SU-DHL-6 (cell line): ENCODE results near the gene RELA.

Source experiments
- H2AFZ ChIP-seq: fragments of 200-600 bp; sonication (generic); 2 replicates; pipeline ENCODE4 v1.6.1; 2014; ENCODE audit warnings: low read depth, mild to moderate bottlenecking, moderate library complexity, mixed read lengths, antibody characterized with exemption, low read length; ENCODE audit not compliant: severe bottlenecking
- H3F3A ChIP-seq: fragments of 200-600 bp; shearing (Covaris generic); 2 replicates; pipeline ENCODE4 v1.6.0; 2016; ENCODE audit warnings: antibody characterized with exemption, mild to moderate bottlenecking; ENCODE audit not compliant: insufficient read depth
- H3K27ac ChIP-seq: fragments of 200-600 bp; sonication (generic); 2 replicates; pipeline ENCODE4 v1.5.1; 2016; ENCODE audit warnings: low read depth, mild to moderate bottlenecking, low read length, moderate library complexity, mixed read lengths
- H3K27me3 ChIP-seq: fragments of 200-600 bp; sonication (generic), shearing (Covaris generic); 2 replicates; pipeline ENCODE4 v1.6.0; 2014; ENCODE audit warnings: mild to moderate bottlenecking, low read length
- H3K36me3 ChIP-seq: fragments of 200-600 bp; sonication (generic); 2 replicates; pipeline ENCODE4 v1.6.1; 2014; ENCODE audit warnings: mild to moderate bottlenecking, low read length, mixed read lengths
- H3K4me2 ChIP-seq: fragments of 300-600, 200-600 bp; shearing (Covaris generic), sonication (generic); 2 replicates; pipeline ENCODE4 v1.6.0; 2014; ENCODE audit warnings: low read length, low read depth, mild to moderate bottlenecking; ENCODE audit not compliant: poor library complexity, severe bottlenecking
- H3K4me3 ChIP-seq: fragments of 200-600 bp; sonication (generic); 2 replicates; pipeline ENCODE4 v1.5.1; 2014; ENCODE audit warnings: antibody characterized with exemption, low read length, mild to moderate bottlenecking, mixed read lengths; ENCODE audit not compliant: insufficient read depth, poor library complexity, severe bottlenecking
- H3K79me2 ChIP-seq: fragments of 200-600 bp; sonication (generic); 2 replicates; pipeline ENCODE4 v1.6.1; 2014; ENCODE audit warnings: mild to moderate bottlenecking, low read length, moderate library complexity; ENCODE audit not compliant: insufficient read depth
- H3K9ac ChIP-seq: fragments of 200-600 bp; sonication (generic); 2 replicates; pipeline ENCODE4 v1.7.0; 2014; ENCODE audit warnings: mild to moderate bottlenecking, low read length
- H3K9me2 ChIP-seq: fragments of 200-600 bp; sonication (generic); replicated peaks from 2 replicates; pipeline ENCODE4 v1.6.1; 2014; ENCODE audit warnings: low read length; ENCODE audit not compliant: insufficient read depth
- H3K9me3 ChIP-seq: fragments of 200-600 bp; sonication (generic); 2 replicates; pipeline ENCODE4 v1.6.1; 2014; ENCODE audit warnings: low read length, mixed read lengths; ENCODE audit not compliant: insufficient read depth
- H4K20me1 ChIP-seq: fragments of 200-600 bp; sonication (generic); 2 replicates; pipeline ENCODE4 v1.6.1; 2014; ENCODE audit warnings: low read depth, mild to moderate bottlenecking, antibody characterized with exemption, low read length, moderate library complexity, mixed read lengths
- EZH2phosphoT487 ChIP-seq: fragments of 200-600 bp; sonication (generic), shearing (Covaris generic); conservative IDR thresholded peaks from 2 replicates; pipeline ENCODE4 v1.6.1; 2018; ENCODE audit warnings: mild to moderate bottlenecking, antibody characterized with exemption, low read length, moderate library complexity, mixed read lengths
- TF ChIP-seq, protein P1 (sequence below): fragments of 200-600 bp; sonication (generic); IDR thresholded peaks from one replicate; pipeline ENCODE4 v1.5.1; 2017; ENCODE audit warnings: antibody characterized with exemption, mild to moderate bottlenecking, low read length, moderate library complexity; ENCODE audit not compliant: insufficient read depth, poor library complexity, severe bottlenecking

RELA gene

DNA sequence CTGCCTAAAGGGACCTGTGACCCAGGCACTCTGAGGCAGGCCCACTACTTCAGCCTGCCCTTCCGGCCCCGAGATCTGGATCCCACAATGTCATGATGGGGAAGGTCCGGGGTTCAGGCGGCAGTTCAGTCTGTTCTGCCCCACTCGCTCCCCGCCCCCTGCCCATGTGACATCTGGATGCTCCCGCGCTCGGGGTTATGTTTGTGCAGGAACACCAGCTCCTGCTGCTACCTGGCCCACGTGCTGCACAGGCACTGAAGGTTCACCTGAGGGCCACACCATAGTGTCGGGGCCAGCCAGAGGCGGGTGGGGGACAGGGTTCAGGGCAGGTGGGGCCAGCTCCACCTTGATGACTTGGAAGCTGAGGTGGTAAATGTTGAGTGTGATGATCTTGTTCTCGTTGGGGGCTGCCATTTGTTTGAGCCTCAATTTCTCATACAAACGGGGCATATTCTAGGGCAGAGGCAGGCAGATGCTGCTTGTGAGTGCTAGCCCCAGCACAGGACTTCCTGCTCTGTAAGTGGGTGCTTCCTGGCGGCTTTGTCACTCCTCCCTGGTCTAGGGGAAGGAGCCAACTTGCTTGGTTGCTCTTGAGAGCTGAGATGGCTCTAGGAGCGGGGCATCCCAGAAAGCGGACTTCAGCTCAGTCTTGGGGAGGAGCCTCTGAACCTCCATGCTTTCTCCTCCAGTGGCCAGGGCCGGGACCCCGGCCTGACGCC lies 29.2 kb downstream of the RELA start:
- H3K36me3 ChIP-seq: no peaks in the 10 kb centered on the region
- H3K27me3 ChIP-seq: no peaks in the 10 kb centered on the region
- H2AFZ ChIP-seq: no peak overlapping the region
- no peak overlapping the region for H3K4me2 ChIP-seq
- no peak overlapping the region for H3K4me3 ChIP-seq
- H3K27ac ChIP-seq: no peak overlapping the region
- H3F3A ChIP-seq: peaks cover 9% of the 10 kb centered on the region
- H3K79me2 ChIP-seq: no peaks in the 10 kb centered on the region
- no peaks in the 10 kb centered on the region for H3K9me3 ChIP-seq
- H4K20me1 ChIP-seq: no peaks in the 10 kb centered on the region
- TF ChIP-seq, protein P1, sequence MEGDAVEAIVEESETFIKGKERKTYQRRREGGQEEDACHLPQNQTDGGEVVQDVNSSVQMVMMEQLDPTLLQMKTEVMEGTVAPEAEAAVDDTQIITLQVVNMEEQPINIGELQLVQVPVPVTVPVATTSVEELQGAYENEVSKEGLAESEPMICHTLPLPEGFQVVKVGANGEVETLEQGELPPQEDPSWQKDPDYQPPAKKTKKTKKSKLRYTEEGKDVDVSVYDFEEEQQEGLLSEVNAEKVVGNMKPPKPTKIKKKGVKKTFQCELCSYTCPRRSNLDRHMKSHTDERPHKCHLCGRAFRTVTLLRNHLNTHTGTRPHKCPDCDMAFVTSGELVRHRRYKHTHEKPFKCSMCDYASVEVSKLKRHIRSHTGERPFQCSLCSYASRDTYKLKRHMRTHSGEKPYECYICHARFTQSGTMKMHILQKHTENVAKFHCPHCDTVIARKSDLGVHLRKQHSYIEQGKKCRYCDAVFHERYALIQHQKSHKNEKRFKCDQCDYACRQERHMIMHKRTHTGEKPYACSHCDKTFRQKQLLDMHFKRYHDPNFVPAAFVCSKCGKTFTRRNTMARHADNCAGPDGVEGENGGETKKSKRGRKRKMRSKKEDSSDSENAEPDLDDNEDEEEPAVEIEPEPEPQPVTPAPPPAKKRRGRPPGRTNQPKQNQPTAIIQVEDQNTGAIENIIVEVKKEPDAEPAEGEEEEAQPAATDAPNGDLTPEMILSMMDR: no peak
- no peak for TF ChIP-seq EZH2phosphoT487
- H3K9ac ChIP-seq: no peak overlapping the region
- H3K9me2 ChIP-seq: no peaks in the 10 kb centered on the region

DNA sequence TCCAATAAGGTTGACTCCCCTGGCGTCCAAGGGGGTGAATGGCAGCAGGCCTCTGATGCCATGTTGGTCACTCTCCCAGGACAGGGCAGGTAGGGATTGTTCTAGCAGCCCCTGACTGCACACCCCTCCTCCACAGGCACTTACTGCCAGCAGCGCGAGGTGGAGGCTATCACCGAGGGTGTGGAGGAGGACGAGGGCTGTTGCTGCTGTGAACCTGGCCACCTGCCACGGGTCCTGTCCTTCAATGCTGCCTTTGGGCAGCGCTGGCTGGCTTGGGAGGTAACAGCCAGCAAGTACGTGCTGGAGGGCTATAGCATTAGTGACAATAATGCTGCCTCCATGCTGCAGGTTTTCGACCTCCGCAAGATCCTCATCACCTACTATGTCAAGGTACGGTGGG lies 32.5 kb downstream of the RELA start:
- no peaks in the 10 kb centered on the region for H3K9me3 ChIP-seq

DNA sequence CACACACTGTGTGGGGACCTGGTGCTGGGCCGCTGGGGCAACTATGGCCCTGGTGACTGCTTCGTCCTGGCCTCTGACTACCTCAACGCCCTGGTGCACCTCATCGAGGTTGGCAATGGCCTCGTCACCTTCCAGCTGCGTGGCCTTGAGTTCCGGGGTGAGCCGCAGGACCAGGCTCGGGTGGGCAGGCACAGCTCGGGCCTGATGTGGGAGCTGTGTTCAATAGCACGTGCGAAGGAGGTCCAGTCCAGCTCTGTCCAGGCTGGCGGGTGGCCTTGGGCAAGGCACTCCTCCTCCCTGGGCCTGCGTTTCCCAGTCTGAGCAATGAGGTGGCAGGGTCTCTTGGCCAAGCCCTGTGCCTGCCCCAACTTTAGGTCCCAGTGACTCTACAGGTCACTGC lies 33.1 kb downstream of the RELA start:
- Histone ChIP-seq H3K9ac (no peak overlapping the region), H3K9me3 (no peaks in the 10 kb centered on the region), H3K27me3 (no peaks in the 10 kb centered on the region), H3K4me3 (no peak overlapping the region), H3K79me2 (no peaks in the 10 kb centered on the region), H3K4me2 (no peak overlapping the region), H2AFZ (no peak overlapping the region), H3F3A (no peaks in the 10 kb centered on the region), H3K27ac (no peak overlapping the region), H4K20me1 (no peaks in the 10 kb centered on the region), H3K36me3 (no peaks in the 10 kb centered on the region), H3K9me2 (no peaks in the 10 kb centered on the region)
- no peak for TF ChIP-seq EZH2phosphoT487

More for the DNA sequence above, 32.5 kb downstream of the RELA start:
- H3K36me3 ChIP-seq: no peaks in the 10 kb centered on the region
- H3K79me2 ChIP-seq: no peaks in the 10 kb centered on the region
- no peaks in the 10 kb centered on the region for H3K27me3 ChIP-seq
- no peak overlapping the region for H3K9ac ChIP-seq
- no peak overlapping the region for H3K27ac ChIP-seq
- H4K20me1 ChIP-seq: no peaks in the 10 kb centered on the region
- H3K4me2 ChIP-seq: no peak overlapping the region
- no peak overlapping the region for H2AFZ ChIP-seq
- H3K4me3 ChIP-seq: no peak overlapping the region
- no peaks in the 10 kb centered on the region for H3K9me2 ChIP-seq
- no peaks in the 10 kb centered on the region for H3F3A ChIP-seq
- TF ChIP-seq EZH2phosphoT487: no peak
- TF ChIP-seq, protein P1: no peak

DNA sequence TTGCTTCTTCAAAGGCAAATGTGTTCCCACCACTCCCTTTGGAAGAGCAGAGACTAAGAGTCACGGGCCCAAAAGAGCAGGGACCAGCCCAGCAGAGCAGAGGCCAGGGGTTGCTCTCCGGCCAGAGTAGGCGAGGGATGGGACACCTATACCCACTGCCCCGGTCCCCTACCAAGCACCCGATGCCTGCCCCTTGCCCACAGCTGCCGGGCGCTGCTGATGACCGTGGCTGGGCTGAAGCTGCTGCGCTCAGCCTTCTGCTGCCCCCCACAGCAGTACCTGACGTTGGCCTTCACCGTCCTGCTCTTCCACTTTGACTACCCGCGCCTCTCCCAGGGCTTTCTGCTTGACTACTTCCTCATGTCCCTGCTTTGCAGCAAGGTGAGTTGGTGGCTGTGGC lies 35.5 kb downstream of the RELA start:
- TF ChIP-seq, protein P1: no peak
- no peak for TF ChIP-seq EZH2phosphoT487
- Histone ChIP-seq H3F3A (no peaks in the 10 kb centered on the region), H3K36me3 (no peaks in the 10 kb centered on the region), H3K4me2 (no peak overlapping the region), H3K9me2 (no peaks in the 10 kb centered on the region), H3K27me3 (no peaks in the 10 kb centered on the region), H3K9me3 (no peaks in the 10 kb centered on the region), H2AFZ (no peak overlapping the region), H3K79me2 (no peaks in the 10 kb centered on the region), H4K20me1 (no peaks in the 10 kb centered on the region), H3K27ac (no peak overlapping the region), H3K9ac (no peak overlapping the region), H3K4me3 (no peak overlapping the region)
